NCI-H1417 (cell line): ENCODE data around the gene RPS6KL1.

ENCODE experiments used
- DNase-seq, 3 experiments: peaks; one replicate each; lab custom pipeline; 2025; lab: John Stamatoyannopoulos, UW

RPS6KL1 gene

GRCh38 chr14:74912801-74913200 lies 10.3 kb downstream of the RPS6KL1 start:
- no peak for DNase-seq

- no peak for DNase-seq
Observed at GRCh38 chr14:74912111-74912510, 10.9 kb downstream of the RPS6KL1 start.

DNA sequence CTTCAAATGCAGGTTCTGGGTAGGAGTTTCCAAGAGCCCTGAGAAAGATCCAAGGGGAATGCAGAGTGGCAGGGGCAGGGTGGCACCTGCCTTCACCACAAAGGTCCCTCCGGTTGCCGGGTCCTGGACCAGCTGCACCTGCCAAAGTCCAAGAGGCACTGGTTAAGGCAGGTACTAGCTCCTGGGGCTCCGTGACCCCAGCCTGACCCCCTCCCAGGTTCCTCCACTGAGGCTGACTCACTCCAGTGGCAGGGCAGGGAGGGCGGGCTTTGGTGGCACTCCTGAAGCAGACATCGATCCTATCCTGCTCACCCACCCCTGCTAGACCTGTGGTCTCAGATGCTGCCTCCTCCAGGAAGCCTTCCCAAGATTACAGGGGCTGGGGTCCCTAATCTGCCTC lies 11.4 kb downstream of the RPS6KL1 start:
- no peak for DNase-seq

DNA sequence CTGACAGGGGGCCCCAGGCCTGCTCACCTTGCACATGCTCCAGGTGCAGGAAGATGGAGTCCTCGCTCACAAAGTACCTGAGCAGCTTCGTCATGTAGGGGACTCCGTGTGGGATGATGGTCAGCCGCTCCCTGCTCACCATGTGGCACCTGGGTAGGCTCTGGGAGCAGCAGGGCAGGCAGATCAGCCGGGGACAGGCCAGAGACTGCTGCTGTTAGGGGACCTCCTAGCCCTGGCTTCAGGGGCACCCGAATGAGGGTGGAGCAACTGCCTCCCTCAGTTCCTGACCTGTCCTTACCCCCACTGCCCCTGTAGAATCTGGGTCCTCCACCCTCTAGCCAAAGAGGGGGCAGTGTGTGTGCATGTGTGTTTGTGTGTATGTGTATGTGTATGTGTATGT lies 11.8 kb downstream of the RPS6KL1 start:
- no peak for DNase-seq

GRCh38 chr14:74910556-74910955 lies 12.5 kb downstream of the RPS6KL1 start:
- DNase-seq, result no peak

- DNase-seq, result no peak
Observed at GRCh38 chr14:74909911-74910310, 13.1 kb downstream of the RPS6KL1 start.

GRCh38 chr14:74909501-74909900 lies 13.6 kb downstream of the RPS6KL1 start:
- DNase-seq, result no peak

DNA sequence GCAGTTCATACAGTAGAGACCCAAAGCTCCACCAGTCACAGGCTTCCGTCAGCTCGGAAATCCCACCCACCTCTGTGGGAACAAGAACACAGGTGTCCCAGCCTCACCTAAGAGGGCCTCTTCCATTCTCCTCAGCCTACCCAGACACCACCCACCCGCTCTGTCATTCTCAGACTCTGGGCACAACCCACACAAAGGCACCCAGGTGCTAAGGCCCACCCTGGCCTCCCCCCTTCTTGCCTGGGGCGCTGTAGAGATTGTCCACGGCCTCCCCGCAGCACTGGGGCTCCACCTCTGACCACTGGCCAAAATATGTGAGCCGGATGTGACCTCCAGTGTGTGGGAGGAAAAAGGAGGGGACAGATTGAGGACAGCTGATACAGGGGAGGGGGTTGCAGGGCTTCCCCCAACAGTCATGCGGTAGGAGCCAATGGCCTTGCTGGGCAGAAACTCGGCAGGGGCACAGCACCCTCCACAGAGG lies 14.2 kb downstream of the RPS6KL1 start:
- DNase-seq, result no peak

DNA sequence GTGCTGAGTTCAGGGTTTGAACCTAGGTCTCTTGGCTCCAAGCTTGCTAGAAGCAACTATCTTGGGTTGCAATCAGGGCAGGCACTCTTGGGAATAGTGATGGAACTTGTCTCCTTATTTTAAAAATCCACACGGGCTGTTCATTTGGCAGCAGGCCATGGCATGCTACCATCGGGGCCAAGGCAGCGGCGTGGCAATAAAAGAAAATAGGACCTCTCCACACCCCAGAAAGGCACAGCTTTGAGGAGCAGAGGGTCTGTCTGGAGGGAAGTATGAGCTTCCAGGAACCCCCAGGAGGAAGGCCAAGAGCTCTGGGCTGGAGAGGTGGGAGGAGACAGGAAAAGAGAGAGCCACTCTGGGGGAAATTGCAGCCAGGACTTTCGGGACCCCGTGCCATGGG lies 15.3 kb downstream of the RPS6KL1 start:
- no peak for DNase-seq

- no peak for DNase-seq
Observed at GRCh38 chr14:74906925-74907521, 16.0 kb downstream of the RPS6KL1 start.

DNA sequence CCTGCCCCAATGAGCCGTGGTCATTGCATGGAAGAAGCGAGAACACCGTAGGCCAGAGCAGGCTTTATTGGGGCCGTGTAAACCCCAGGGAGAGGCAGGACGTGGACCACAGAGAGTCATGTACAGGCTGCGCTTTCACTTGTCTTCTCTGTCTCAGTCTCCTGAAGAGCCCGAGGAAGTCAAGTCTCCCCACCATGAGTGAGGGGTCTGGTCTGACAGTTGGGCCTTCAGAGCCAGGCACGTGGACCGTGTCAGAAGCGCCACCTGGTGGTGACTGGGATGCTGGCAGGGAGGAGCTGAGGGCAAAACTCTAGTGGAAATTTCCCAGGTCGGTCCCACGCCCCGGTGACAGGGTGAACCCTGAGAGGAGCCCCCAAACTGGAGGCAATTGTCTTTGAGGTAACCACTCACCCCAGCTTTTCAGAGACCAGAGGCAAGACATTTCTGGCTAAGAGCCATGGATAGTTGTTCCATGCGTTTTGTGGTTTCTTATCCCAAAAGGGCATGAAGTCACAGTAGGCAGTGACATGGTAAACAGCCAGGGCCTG lies 17.4 kb downstream of the RPS6KL1 start:
- peak; percentile 42 to 70 (median 67) for DNase-seq

GRCh38 chr14:74904635-74905503 lies 18.2 kb downstream of the RPS6KL1 start:
- peak in 1 of 3 experiments; percentile 26 for DNase-seq

DNA sequence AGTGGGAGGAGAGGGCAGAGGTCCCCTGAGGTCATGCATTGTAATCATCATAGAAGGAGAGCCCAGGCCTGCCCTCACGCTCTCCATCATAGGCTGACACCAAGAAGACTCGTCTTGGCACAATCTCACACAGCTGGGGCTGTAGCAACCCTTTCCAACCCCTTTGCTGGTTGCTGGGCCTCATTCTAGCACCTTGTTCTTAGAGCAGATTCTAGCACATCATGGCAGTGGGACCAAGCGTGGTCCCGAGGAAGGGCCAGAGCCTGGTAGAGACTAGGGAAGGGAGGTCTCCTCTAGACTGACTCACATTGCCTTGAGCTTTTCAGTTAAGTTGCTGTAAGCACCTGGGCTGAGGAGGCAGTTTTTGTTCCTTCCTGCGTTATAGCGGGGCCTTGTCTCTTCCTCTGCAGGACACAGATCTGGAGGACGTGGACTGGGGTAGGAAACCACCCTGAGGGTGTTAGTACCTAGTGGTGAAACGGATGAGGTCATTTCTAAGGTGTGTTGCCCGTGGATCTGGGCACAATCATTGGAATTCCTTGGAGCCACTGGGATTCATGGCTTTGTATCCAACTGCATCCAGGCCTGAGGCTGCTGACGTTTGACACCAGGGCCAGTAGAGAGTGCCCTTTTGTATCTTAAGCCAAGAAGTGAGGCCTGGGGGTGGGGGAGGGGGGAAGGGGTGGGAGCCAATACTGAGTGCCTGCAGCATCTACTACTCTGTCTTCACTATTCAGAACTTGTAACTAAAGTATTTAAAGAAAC lies 19.9 kb downstream of the RPS6KL1 start:
- no peak for DNase-seq

DNA sequence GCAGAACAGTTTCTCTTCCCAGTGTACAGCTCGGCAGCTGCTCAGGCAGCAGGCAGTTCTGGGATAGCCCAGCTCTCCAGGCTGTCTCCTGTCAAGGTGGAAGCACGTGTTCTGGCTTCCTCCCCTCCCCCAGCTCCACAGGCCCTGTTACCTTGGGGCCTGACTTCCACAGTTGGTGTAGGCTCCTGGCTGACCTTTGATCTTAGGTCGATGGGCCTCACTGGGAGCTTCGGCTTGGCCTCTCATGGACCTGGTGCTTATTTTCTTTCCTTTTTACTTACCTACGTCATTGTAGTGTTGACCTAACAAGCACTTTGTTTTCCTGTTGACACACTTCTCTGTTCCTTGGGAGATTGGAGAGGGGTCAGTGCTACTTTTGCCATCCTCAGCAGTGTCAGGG lies 24.4 kb downstream of the RPS6KL1 start:
- no peak for DNase-seq

GRCh38 chr14:74898083-74898482 lies 25.0 kb downstream of the RPS6KL1 start:
- no peak for DNase-seq

DNA sequence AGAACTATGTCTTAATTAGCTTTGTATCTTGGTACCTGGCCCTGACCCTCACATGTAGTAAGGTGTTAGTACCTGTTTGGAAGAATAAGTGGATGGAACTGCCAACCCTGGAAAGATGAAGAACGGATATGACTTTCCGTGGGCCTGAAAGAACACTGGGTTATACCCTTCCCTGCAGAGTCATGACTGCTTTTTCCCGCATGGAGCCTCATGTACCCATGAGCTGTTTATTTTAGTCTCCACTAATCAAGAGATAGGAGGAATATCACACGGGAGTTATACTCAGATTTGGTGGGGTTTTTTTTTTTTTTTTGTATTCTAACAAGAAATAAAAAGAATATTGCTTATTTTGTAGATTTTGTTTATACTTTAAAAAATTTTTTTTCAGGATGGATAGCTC lies 25.4 kb downstream of the RPS6KL1 start:
- DNase-seq, result no peak

DNA sequence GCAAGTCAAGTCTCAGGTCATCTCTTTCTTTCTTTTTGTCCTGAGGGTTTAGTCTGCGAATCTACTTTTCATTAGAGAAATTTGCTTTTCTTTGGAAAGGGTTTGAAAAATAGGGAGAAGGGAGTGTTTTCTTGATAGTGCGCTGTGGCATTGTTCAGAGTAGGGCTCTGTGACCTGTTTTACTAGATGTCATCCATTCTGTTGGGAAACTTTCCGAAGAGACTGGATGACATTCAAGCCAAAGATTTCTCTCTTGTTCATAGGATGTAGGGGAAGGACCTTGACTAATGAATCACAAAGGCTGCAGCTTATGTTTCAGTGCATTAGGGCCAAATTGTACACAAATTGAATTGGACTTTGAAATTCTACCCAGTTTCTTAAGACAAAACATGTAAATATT lies 26.7 kb downstream of the RPS6KL1 start:
- no peak for DNase-seq

GRCh38 chr14:74893614-74894091 lies 29.4 kb downstream of the RPS6KL1 start:
- no peak for DNase-seq

DNA sequence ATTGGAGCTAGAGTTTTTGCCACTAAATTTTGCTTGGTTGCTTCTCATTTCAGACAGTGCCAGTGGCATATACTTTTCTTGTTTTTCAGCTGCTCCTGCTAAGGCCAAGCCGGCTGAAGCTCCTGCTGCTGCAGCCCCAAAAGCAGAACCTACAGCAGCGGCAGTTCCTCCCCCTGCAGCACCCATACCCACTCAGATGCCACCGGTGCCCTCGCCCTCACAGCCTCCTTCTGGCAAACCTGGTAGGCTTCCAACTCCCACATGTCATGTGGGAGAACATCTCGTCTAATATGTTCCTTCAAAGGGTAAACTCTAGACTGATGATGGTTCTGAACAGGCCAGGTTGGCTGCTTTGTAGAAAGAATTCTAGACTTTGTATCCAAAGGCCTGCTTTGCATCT lies 30.3 kb downstream of the RPS6KL1 start:
- no peak for DNase-seq

DNA sequence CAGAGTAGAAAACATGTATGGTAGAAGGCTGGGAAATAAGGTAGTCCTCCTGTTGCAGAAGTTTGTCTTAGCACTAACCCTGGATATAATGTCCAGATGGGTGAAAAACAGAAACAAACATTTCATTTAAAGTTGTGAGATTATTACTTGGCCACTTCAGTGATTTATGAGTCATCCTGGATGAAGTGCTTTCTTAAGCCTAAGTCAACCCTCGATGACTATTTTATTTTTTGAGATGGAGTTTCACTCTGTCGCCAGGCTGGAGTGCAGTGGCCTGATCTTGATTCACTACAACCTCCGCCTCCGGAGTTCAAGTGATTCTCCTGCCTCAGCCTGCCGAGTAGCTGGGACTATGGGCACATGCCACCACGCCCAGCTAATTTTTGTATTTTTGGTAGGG lies 31.2 kb downstream of the RPS6KL1 start:
- DNase-seq, result no peak

DNA sequence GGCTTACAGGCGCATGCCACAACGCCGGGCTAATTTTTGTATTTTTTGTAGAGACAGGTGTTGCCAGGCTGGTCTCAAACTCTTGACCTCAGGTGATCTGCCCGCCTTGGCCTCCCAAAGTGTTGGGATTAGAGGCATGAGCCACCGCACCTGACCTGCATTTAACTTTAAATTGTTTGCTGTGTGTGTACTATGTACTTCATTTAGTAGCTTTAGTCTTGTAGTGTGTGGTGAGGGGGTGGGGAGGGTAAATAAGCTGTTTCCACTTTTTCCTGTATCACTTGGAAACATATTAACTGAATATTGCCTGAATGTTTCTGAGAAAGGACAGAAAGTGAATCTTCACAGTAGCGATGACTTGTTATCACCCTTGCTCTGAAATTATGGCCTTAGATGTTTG lies 32.8 kb downstream of the RPS6KL1 start:
- no peak for DNase-seq
